Measurements from ENCODE around the gene HOXB3.
"Not testable (repeated sequence)": the region's sequence is repeated elsewhere in the genome, so short reads cannot be mapped to it uniquely, and the experiment has no call there.

Gene HOXB3

GRCh38 chr17:48526608-48527546, 63.2 kb downstream of the HOXB3 start:
- DNase-seq (ENCODE audit: low read depth), result no peak

GRCh38 chr17:48523010-48523409, 67.0 kb downstream of the HOXB3 start:
- no peak for DNase-seq (ENCODE audit: low read depth)

- DNase-seq (ENCODE audit: low read depth), result no peak
These were observed 67.9 kb downstream of the HOXB3 start for GRCh38 chr17:48522031-48522653.

- DNase-seq (ENCODE audit: low read depth), result no peak
These were observed 69.4 kb downstream of the HOXB3 start for GRCh38 chr17:48520631-48521079.

GRCh38 chr17:48519427-48519826, 70.6 kb downstream of the HOXB3 start:
- no peak for DNase-seq (ENCODE audit: low read depth)

- no peak for DNase-seq (ENCODE audit: low read depth)
These were observed 72.6 kb downstream of the HOXB3 start for GRCh38 chr17:48517478-48517877.

- no peak for DNase-seq (ENCODE audit: low read depth)
These were observed 73.8 kb downstream of the HOXB3 start for GRCh38 chr17:48515925-48516900.

GRCh38 chr17:48514477-48514876, 75.6 kb downstream of the HOXB3 start:
- no peak for DNase-seq (ENCODE audit: low read depth)

- no peak for DNase-seq (ENCODE audit: low read depth)
These were observed 76.2 kb downstream of the HOXB3 start for GRCh38 chr17:48513666-48514455.

GRCh38 chr17:48513097-48513496, 76.9 kb downstream of the HOXB3 start:
- no peak for DNase-seq (ENCODE audit: low read depth)

- DNase-seq (ENCODE audit: low read depth), result no peak
These were observed 79.1 kb downstream of the HOXB3 start for GRCh38 chr17:48510761-48511604.

- DNase-seq (ENCODE audit: low read depth), result no peak
These were observed 79.7 kb downstream of the HOXB3 start for GRCh38 chr17:48510381-48510760.

- not testable (repeated sequence) for DNase-seq (ENCODE audit: low read depth)
These were observed 80.3 kb downstream of the HOXB3 start for GRCh38 chr17:48509708-48510107.

- DNase-seq (ENCODE audit: low read depth), result no peak
These were observed 83.8 kb downstream of the HOXB3 start for GRCh38 chr17:48506246-48506645.

GRCh38 chr17:48505788-48506187, 84.3 kb downstream of the HOXB3 start:
- no peak for DNase-seq (ENCODE audit: low read depth)

- no peak for DNase-seq (ENCODE audit: low read depth)
These were observed 85.1 kb downstream of the HOXB3 start for GRCh38 chr17:48504953-48505352.

- no peak for DNase-seq (ENCODE audit: low read depth)
These were observed 86.3 kb downstream of the HOXB3 start for GRCh38 chr17:48503747-48504146.

- no peak for DNase-seq (ENCODE audit: low read depth)
These were observed 87.1 kb downstream of the HOXB3 start for GRCh38 chr17:48502901-48503300.

- no peak for DNase-seq (ENCODE audit: low read depth)
These were observed 87.7 kb downstream of the HOXB3 start for GRCh38 chr17:48502312-48502711.

All from activated T-cell treated with anti-CD3 and anti-CD28 coated beads for 1 hour (primary cell).